GM12878 (cell line): ENCODE data around the gene FBXL17. TPM values are rescaled to one million over a fixed set of nuclear protein-coding genes. Genes with fewer than 3 reads are reported as not detected.
A peak's percentile ranks its signal among the peaks of the same experiment; 100 is the strongest.

Source experiments
- ATAC-seq: fragments of 200-7000 bp; cut with Tn5 transposase; 3 replicates; pipeline ENCODE4 v1.9.1; 2020; ENCODE audit warnings: mild to moderate bottlenecking, moderate library complexity
- BruUV-seq: library from RNA; stranded (reverse); fragments of 400-500 nt; replicated peaks from 2 replicates; lab custom pipeline; 2021; lab: Mats Ljungman, UMichigan
- CTCF ChIA-PET: fragments of 300-600 bp; sonication (Branson Sonifier 250); formaldehyde crosslinking; extraction: SDS; loops from one replicate; lab custom pipeline; 2021; ENCODE audit warnings: inconsistent platforms; lab: Yijun Ruan, JAX
- POLR2A ChIA-PET: fragments of 350-600 bp; formaldehyde crosslinking; extraction: SDS; loops from one replicate; lab custom pipeline; 2021; ENCODE audit warnings: inconsistent platforms; lab: Charles Lee
- RAD21 ChIA-PET: fragments of 300-600 bp; sonication (Branson Sonifier 250); formaldehyde crosslinking; loops from one replicate; lab custom pipeline; 2023; ENCODE audit warnings: antibody characterized with exemption; ENCODE audit not compliant: unreplicated experiment; lab: Charles Lee
- SMC1A ChIA-PET: fragments of 300-600 bp; sonication (Branson Sonifier 250); formaldehyde crosslinking; loops from one replicate; lab custom pipeline; 2023; ENCODE audit not compliant: unreplicated experiment, uncharacterized antibody; lab: Charles Lee
- DNase-seq: peaks from one replicate; pipeline ENCODE4 v3.0.0-alpha.2; 2011; ENCODE audit warnings: low read depth, low spot score
- FAIRE-seq: peaks from 3 replicates; lab custom pipeline; 2011; peaks lifted over from hg19 to GRCh38; lab: Jason Lieb, UNC
- H2AFZ ChIP-seq: 2 replicates; pipeline ENCODE4 v1.6.0; 2011; ENCODE audit warnings: low read depth, low read length, control low read depth; ENCODE audit not compliant: control insufficient read depth
- H3K27ac ChIP-seq: 2 replicates; pipeline ENCODE4 v1.5.1; 2011; ENCODE audit warnings: control low read depth; ENCODE audit not compliant: control insufficient read depth, insufficient read depth
- H3K27me3 ChIP-seq, 2 experiments: replicated peaks in 1 of 2; 2 replicates each; pipeline versions ENCODE4 v1.6.0 to v1.6.1; 2011; ENCODE audit warnings: low read length in 1 of 2; ENCODE audit not compliant: control insufficient read depth in 2 of 2, insufficient read depth in 2 of 2
- H3K36me3 ChIP-seq, 2 experiments: 2 replicates each; pipeline ENCODE4 v1.5.1; 2011; ENCODE audit warnings: low read length in 1 of 2; ENCODE audit not compliant: control insufficient read depth in 2 of 2, insufficient read depth in 2 of 2
- H3K4me1 ChIP-seq: 2 replicates; pipeline ENCODE4 v1.6.1; 2011; ENCODE audit warnings: mild to moderate bottlenecking, low read length, moderate library complexity, mixed read lengths; ENCODE audit not compliant: control insufficient read depth, insufficient read depth
- H3K4me2 ChIP-seq: 2 replicates; pipeline ENCODE4 v1.6.0; 2011; ENCODE audit warnings: control low read depth; ENCODE audit not compliant: control insufficient read depth, insufficient read depth
- H3K4me3 ChIP-seq: fragments of 200-600 bp; sonication (generic); 2 replicates; pipeline ENCODE4 v1.5.1; 2016
- H3K79me2 ChIP-seq: 2 replicates; pipeline ENCODE4 v1.6.0; 2011; ENCODE audit warnings: low read length; ENCODE audit not compliant: control insufficient read depth, insufficient read depth
- H3K9ac ChIP-seq: 2 replicates; pipeline ENCODE4 v1.8.0; 2011; ENCODE audit warnings: low read length, control low read depth, mixed read lengths; ENCODE audit not compliant: control insufficient read depth, insufficient read depth
- H3K9me3 ChIP-seq: replicated peaks from 3 replicates; pipeline ENCODE4 v1.5.1; 2011; ENCODE audit warnings: mild to moderate bottlenecking, low read length; ENCODE audit not compliant: control insufficient read depth, insufficient read depth
- H4K20me1 ChIP-seq: 2 replicates; pipeline ENCODE4 v1.6.0; 2011; ENCODE audit not compliant: control insufficient read depth, insufficient read depth
- CBX5 ChIP-seq: sonication (generic); IDR thresholded peaks from 2 replicates; pipeline ENCODE4 v1.6.1; 2016; ENCODE audit warnings: low read depth, moderate library complexity, mild to moderate bottlenecking, inconsistent platforms
- MTA2 ChIP-seq: fragments of 450-650 bp; IDR thresholded peaks from 2 replicates; pipeline ENCODE4 v1.6.1; 2016; ENCODE audit warnings: low read depth, mild to moderate bottlenecking, moderate library complexity
- ZBTB40 ChIP-seq: fragments of 450-650 bp; IDR thresholded peaks from 2 replicates; pipeline ENCODE4 v1.6.1; 2016; ENCODE audit warnings: mild to moderate bottlenecking, moderate library complexity, borderline replicate concordance
- ZNF384 ChIP-seq: IDR thresholded peaks from 2 replicates; pipeline ENCODE4 v1.6.1; 2012; ENCODE audit warnings: low read depth, mild to moderate bottlenecking, low read length, improper control_type of control experiment, borderline replicate concordance
- WGBS: methylation state at CpG from one replicate; pipeline ENCODE4 v1.1.6; 2016; ENCODE audit warnings: low lambda C conversion rate; ENCODE audit not compliant: insufficient replicate concordance, insufficient coverage; ENCODE audit errors: missing lambda C conversion rate; 5-methylcytosine and 5-hydroxymethylcytosine counted together
- in situ Hi-C: fragments of 300-500 bp; cut with MboI; formaldehyde crosslinking; loops from 9 replicates; pipeline ENCODE4 v1.14.3; 2018; ENCODE audit warnings: mixed read lengths
- intact Hi-C: fragments of 100-400 bp; cut with micrococcal nuclease; formaldehyde crosslinking; loops from one replicate; pipeline ENCODE4 v1.14.2; 2022; ENCODE audit not compliant: unreplicated experiment
- polyA plus RNA-seq, 11 experiments: library from polyadenylated mRNA; depleted of rRNA in 4 of 11; unstranded in 6 of 11; stranded (reverse) in 5 of 11; fragments of >200 nt; fragmentation: Nextera tagmentation in 4 of 11; fragmentation: Illumina TruSeq in 1 of 11; extraction: Ambion mirVana in 4 of 11; extraction: Trizol in 1 of 11; gene quantifications; 1 replicate in 1 of 11; 2 replicates in 10 of 11; pipeline versions ENCODE4 v1.2.1 to v1.2.3, GENCODE V29; 2011 to 2016; ENCODE audit warnings: inconsistent platforms in 2 of 11, missing spikeins in 2 of 11, low read depth in 1 of 11
- total RNA-seq, 4 experiments: library from RNA; depleted of rRNA in 3 of 4; stranded (reverse); fragments of >200 nt in 3 of 4; fragmentation: Illumina TruSeq in 1 of 4; extraction: Trizol in 1 of 4; gene quantifications; 2 replicates each; pipeline versions ENCODE4 v1.2.1 to v1.2.3, GENCODE V29; 2013 to 2021

The FBXL17 gene
- total and polyA plus RNA-seq, 10 of the 15 experiments (the other 5 are each of a cell fraction or from before 2014, with no cell fraction given): 0.88 to 9.0 (median 4.4) TPM

DNA sequence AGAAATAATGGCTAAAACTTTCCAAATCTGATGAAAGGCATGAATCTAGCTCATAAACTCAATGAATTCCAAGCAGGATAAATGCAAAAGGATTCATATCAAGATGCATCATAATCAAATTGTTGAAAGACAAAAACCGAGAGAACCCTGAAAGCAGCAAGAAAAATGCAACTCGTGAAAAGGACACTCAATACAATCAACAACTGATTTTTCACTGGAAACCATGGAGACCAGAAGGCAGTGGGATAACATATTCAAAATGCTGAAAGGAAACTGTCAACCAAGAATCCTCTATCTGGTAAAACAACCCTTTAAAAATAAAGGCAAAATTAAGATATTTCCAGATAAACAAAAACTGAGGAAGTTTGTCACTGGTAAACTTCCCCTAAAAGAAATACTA is 9.5 kb downstream of the FBXL17 start:
- ATAC-seq: no peak
- no TSS peak for BruUV-seq
- Histone ChIP-seq H2AFZ (no peak overlapping the region), H3K27me3 (no peaks in the 10 kb centered on the region), H3K36me3 (no peaks in the 10 kb centered on the region), H4K20me1 (no peaks in the 10 kb centered on the region), H3K79me2 (no peaks in the 10 kb centered on the region; the same call in 1 of the 2 replicates), H3K9me3 (peaks cover 12% of the 10 kb centered on the region), H3K4me3 (no peak overlapping the region), H3K9ac (no peak overlapping the region), H3K27ac (no peak overlapping the region), H3K4me2 (no peak overlapping the region), H3K4me1 (no peaks in the 10 kb centered on the region)
- no peak for DNase-seq
- SMC1A ChIA-PET: interaction anchor here (2.2 kb wide), 1 partner anchor 10 kb away, joined by 8 read pairs; the partner anchor contains the start of gene FBXL17
- in situ Hi-C loops: no loop called here
- POLR2A ChIA-PET: no interaction called here
- CTCF ChIA-PET: no interaction called here
- 0 out of 2 replicates have a peak, but pooled peaks have one; percentile 58 for TF ChIP-seq CBX5
- no peak for TF ChIP-seq ZNF384
- RAD21 ChIA-PET: no interaction called here
- FAIRE-seq: no peak
- intact Hi-C loops: no loop called here
- WGBS: 100% methylated on average over 2 of the region's 2 CpGs

DNA sequence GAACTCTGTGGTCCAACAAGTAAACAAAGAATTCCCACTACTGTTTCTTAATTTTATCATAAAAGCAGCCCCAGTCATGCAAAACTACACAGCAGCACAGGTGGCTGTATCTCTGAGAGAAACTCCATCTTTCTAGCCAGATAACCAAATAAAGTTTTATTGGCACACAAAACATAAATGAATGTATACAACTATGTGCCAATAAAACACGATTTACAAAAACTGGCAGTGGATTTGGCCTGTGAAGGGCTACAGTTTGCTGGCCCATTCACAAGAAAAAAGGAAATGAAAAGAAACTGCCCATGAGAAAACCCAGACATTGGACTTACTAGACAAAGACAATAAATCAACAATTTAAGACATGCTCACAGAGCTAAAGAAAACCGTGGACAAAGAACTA is 10.6 kb downstream of the FBXL17 start:
- no peak for DNase-seq
- WGBS: 100% methylated on average over 2 of the region's 2 CpGs
- intact Hi-C loops: no loop called here
- CTCF ChIA-PET: no interaction called here
- Histone ChIP-seq H3K27me3 (no peaks in the 10 kb centered on the region), H2AFZ (no peak overlapping the region), H3K36me3 (no peaks in the 10 kb centered on the region), H3K9me3 (peaks cover 12% of the 10 kb centered on the region), H3K79me2 (no peaks in the 10 kb centered on the region; the same call in 1 of the 2 replicates), H3K27ac (no peak overlapping the region), H3K4me1 (no peaks in the 10 kb centered on the region), H3K9ac (no peak overlapping the region), H3K4me2 (no peak overlapping the region), H4K20me1 (no peaks in the 10 kb centered on the region), H3K4me3 (no peak overlapping the region)
- SMC1A ChIA-PET: interaction anchor here (2.2 kb wide), 1 partner anchor 11 kb away, joined by 8 read pairs; the partner anchor contains the start of gene FBXL17
- POLR2A ChIA-PET: no interaction called here
- TF ChIP-seq ZBTB40: peak; percentile 74
- no peak for TF ChIP-seq MTA2
- no peak for FAIRE-seq
- ATAC-seq: no peak
- in situ Hi-C loops: no loop called here
- RAD21 ChIA-PET: no interaction called here
- BruUV-seq: no TSS peak
